Parathyroid adenoma (tissue), 2 donors: ENCODE results near the gene CELSR1.

Experiments
- H2AFZ ChIP-seq: fragments of 300-600 bp; sonication (generic); one replicate; pipeline ENCODE4 v1.7.0; 2017; ENCODE audit warnings: antibody characterized with exemption, mild to moderate bottlenecking
- H3K27ac ChIP-seq: fragments of 300-600 bp; sonication (generic); one replicate; pipeline ENCODE4 v1.7.0; 2017
- H3K27me3 ChIP-seq: fragments of 300-600 bp; sonication (generic); one replicate; pipeline ENCODE4 v1.7.0; 2017; ENCODE audit warnings: low read length; ENCODE audit not compliant: control insufficient read depth, insufficient read depth
- H3K36me3 ChIP-seq: fragments of 300-600 bp; sonication (generic); one replicate; pipeline ENCODE4 v1.7.0; 2017; ENCODE audit warnings: low read length; ENCODE audit not compliant: control insufficient read depth, insufficient read depth
- H3K4me1 ChIP-seq: fragments of 300-600 bp; sonication (generic); one replicate; pipeline ENCODE4 v1.7.0; 2017; ENCODE audit warnings: control low read depth
- H3K4me2 ChIP-seq: fragments of 300-600 bp; sonication (generic); one replicate; pipeline ENCODE4 v1.7.0; 2017; ENCODE audit warnings: low read length
- H3K4me3 ChIP-seq: fragments of 300-600 bp; sonication (generic); one replicate; pipeline ENCODE4 v1.7.0; 2017; ENCODE audit warnings: low read depth, low read length
- H3K79me2 ChIP-seq: fragments of 300-600 bp; sonication (generic); one replicate; pipeline ENCODE4 v1.7.0; 2017; ENCODE audit warnings: control low read depth
- H3K9ac ChIP-seq: fragments of 300-600 bp; sonication (generic); one replicate; pipeline ENCODE4 v1.7.0; 2017; ENCODE audit warnings: mild to moderate bottlenecking
- H3K9me3 ChIP-seq: fragments of 300-600 bp; sonication (generic); one replicate; pipeline ENCODE4 v1.7.0; 2017; ENCODE audit warnings: low read length; ENCODE audit not compliant: control insufficient read depth
- TF ChIP-seq, protein P1 (sequence below): fragments of 300-600 bp; sonication (generic); IDR thresholded peaks from one replicate; pipeline ENCODE4 v1.7.0; 2017; ENCODE audit warnings: antibody characterized with exemption, mild to moderate bottlenecking
- donor health status: primary hyperparathyroidism.

CELSR1 gene

DNA sequence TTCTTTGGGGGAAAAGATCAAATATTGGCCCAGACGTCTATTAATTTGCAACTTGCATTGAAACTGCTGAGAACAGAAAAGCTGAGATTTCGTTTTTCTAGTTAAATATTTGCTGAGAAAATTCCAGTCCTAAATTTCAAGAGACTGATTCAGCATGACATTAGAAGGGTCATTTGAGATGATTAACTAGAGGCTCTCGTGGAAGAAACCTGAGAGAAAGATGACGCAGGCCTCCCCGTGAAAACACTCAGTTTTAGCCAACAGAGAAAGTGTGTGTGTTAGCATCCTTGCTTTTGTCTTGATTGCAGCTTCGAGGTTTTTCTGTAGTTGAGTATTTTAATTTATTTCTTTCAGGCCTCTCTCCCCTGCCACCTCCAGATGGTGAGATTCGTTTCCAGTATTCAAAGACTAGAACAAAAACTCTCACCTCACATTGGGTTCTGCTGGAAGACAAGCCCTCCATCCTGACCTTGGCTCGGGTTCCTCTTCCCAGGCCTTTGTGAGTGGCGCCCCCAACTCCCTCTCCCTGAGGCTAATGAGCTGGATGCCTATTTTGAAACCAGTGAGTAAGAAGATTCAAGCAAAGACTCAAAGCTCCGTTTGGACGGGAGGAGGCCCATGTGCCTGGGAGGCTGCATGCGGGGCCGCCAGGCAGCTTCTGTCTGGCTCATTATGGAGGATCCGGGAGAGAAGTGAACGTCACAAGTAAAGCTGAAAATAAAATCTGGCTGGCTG, 52.4 kb downstream of the CELSR1 start:
- H3K4me2 ChIP-seq: no peak overlapping the region
- H3K79me2 ChIP-seq: no peaks in the 10 kb centered on the region
- no peak overlapping the region for H2AFZ ChIP-seq
- H3K36me3 ChIP-seq: no peaks in the 10 kb centered on the region
- no peak overlapping the region for H3K9ac ChIP-seq
- no peaks in the 10 kb centered on the region for H3K4me1 ChIP-seq
- TF ChIP-seq, protein P1, sequence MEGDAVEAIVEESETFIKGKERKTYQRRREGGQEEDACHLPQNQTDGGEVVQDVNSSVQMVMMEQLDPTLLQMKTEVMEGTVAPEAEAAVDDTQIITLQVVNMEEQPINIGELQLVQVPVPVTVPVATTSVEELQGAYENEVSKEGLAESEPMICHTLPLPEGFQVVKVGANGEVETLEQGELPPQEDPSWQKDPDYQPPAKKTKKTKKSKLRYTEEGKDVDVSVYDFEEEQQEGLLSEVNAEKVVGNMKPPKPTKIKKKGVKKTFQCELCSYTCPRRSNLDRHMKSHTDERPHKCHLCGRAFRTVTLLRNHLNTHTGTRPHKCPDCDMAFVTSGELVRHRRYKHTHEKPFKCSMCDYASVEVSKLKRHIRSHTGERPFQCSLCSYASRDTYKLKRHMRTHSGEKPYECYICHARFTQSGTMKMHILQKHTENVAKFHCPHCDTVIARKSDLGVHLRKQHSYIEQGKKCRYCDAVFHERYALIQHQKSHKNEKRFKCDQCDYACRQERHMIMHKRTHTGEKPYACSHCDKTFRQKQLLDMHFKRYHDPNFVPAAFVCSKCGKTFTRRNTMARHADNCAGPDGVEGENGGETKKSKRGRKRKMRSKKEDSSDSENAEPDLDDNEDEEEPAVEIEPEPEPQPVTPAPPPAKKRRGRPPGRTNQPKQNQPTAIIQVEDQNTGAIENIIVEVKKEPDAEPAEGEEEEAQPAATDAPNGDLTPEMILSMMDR: no peak
- H3K9me3 ChIP-seq: no peaks in the 10 kb centered on the region
- no peak overlapping the region for H3K4me3 ChIP-seq
- H3K27ac ChIP-seq: no peak overlapping the region
- no peaks in the 10 kb centered on the region for H3K27me3 ChIP-seq

DNA sequence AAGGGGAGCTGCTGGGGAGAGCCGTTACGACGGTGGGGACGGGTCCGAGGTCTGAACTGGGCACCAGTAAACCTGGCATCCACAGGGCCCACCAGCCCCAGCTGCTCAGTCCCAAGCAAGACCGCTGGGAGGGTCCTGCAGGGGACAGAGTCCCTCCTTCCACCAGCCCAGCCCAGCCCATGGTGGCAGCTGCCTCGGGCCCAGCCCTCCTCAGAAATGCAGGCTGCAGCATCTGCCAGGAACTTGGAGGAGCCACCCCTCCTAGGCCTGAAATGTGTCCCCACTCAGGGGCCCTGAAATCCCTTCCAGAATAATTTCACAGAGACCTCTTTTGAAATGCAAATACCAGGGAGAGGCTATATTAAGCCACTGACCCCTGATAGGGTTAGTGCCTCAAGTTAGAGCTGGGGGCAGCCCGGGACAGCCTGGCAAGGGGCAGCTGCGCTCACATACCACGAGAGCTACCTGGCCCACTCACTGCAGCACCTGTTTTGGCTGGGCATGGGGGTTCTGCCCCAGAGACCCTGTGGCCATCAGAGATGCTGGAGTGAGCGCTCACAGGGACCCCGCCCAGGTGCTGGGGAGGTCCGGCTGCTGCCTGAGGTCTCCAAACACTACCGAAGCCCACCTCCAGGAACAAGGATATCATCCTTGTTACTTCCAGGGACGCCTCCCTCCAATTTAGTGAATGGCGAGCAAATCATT, 53.1 kb downstream of the CELSR1 start:
- Histone ChIP-seq H3K4me3 (no peak overlapping the region), H2AFZ (no peak overlapping the region), H3K9ac (no peak overlapping the region), H3K27me3 (no peaks in the 10 kb centered on the region), H3K4me1 (no peaks in the 10 kb centered on the region), H3K27ac (no peak overlapping the region), H3K79me2 (no peaks in the 10 kb centered on the region), H3K36me3 (no peaks in the 10 kb centered on the region), H3K9me3 (no peaks in the 10 kb centered on the region), H3K4me2 (no peak overlapping the region)
- TF ChIP-seq, protein P1: no peak

DNA sequence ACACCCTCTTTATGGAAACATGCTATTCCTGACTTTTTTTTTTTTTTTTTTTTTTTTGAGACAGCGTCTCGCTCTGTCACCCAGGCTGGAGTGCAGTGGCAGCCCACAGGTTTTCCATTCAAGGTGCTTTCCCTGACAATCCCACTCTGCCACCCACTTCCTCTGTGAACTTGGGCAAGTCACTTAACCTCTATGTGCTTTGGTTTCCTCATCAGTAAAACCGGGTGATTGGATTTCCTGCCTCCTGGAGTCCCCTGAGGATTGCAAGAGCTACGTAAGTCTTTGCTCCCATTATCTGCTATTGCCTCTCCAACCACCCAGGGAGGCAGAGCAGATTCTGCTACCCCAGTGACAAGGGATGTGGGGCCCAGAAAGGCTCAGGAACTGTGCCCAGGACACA, 54.1 kb downstream of the CELSR1 start:
- H3K4me3 ChIP-seq: no peak overlapping the region
- no peak overlapping the region for H2AFZ ChIP-seq
- no peaks in the 10 kb centered on the region for H3K4me1 ChIP-seq
- no peaks in the 10 kb centered on the region for H3K36me3 ChIP-seq
- no peaks in the 10 kb centered on the region for H3K9me3 ChIP-seq
- no peaks in the 10 kb centered on the region for H3K27me3 ChIP-seq
- TF ChIP-seq, protein P1: no peak
- no peaks in the 10 kb centered on the region for H3K79me2 ChIP-seq
- no peak overlapping the region for H3K4me2 ChIP-seq
- H3K27ac ChIP-seq: no peak overlapping the region
- no peak overlapping the region for H3K9ac ChIP-seq

DNA sequence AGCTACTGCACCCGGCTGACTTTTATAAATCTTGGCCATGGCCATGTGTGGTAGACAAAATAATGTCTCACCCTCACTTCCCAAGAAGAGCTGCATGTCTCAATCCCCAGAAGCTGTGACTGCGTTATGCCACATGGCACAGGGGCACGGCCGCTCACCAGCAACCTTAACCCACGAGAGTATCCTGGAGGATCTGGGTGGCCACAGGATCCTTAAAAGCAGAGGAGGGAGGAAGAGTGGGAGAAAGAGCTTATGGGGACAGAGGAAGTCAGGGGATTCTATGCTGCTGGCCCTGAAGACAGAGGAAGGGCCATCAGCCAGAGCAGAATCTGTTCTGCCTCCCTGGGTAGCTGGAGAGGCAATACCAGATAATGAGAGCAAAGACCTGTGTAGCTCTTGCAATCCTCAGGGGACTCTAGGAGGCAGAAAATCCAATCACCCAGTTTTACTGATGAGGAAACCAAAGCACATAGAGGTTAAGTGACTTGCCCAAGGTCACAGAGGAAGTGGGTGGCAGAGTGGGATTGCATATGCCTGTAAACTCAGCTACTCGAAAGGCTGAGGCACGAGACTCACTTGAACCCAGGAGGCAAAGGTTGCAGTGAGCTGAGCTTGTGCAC, 55.3 kb downstream of the CELSR1 start:
- Histone ChIP-seq H3K4me2 (no peak overlapping the region), H3K36me3 (no peaks in the 10 kb centered on the region), H3K4me1 (no peaks in the 10 kb centered on the region), H3K79me2 (no peaks in the 10 kb centered on the region), H3K9me3 (no peaks in the 10 kb centered on the region), H3K27ac (no peak overlapping the region), H3K9ac (no peak overlapping the region), H3K27me3 (no peaks in the 10 kb centered on the region), H2AFZ (no peak overlapping the region), H3K4me3 (no peak overlapping the region)
- TF ChIP-seq, protein P1: no peak
